Epidermal melanocyte (primary cell): ENCODE data around the gene GZMM.

Experiments
- DNase-seq: peaks from one replicate; pipeline ENCODE4 v3.0.0; 2011; ENCODE audit warnings: low spot score; ENCODE audit not compliant: insufficient read length

GZMM gene

DNA sequence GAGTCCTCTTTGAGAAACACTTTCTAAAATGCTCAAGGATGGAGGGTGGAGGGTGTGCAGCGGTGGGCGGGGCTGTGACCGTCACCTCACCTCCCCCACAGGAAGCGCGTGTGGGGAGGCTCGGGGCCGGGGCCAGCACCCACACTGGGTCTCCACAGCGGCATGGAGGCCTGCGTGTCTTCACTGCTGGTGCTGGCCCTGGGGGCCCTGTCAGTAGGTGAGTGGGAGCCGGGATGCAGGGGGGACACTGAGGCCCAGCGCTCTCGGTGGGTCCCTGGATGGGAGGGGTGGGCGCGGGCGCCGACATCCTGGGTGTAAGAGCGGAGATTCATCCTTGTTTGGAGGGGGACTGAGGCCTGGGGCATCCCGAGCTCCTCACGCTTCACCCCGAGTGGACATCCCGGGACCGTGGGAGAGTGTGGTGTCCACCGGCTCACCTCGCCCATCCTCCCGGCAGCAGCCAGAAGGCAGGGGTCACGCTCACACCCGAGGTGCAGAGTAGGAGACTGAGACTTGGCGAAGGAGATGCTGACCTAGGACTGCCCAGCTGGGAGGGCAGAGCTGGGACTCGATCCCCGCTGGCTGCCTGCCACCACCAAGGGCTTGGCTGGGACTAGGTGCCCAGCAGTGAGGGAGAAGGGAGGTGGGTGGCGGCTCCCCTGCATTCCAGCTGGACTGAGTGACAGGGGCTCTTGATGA is at the start of gene GZMM:
Gene GZMM (plus strand): TSS at position 144 of the 699 bp plus-strand sequence. CDS start 19 bp downstream, at position 163.
- no peak for DNase-seq

DNA sequence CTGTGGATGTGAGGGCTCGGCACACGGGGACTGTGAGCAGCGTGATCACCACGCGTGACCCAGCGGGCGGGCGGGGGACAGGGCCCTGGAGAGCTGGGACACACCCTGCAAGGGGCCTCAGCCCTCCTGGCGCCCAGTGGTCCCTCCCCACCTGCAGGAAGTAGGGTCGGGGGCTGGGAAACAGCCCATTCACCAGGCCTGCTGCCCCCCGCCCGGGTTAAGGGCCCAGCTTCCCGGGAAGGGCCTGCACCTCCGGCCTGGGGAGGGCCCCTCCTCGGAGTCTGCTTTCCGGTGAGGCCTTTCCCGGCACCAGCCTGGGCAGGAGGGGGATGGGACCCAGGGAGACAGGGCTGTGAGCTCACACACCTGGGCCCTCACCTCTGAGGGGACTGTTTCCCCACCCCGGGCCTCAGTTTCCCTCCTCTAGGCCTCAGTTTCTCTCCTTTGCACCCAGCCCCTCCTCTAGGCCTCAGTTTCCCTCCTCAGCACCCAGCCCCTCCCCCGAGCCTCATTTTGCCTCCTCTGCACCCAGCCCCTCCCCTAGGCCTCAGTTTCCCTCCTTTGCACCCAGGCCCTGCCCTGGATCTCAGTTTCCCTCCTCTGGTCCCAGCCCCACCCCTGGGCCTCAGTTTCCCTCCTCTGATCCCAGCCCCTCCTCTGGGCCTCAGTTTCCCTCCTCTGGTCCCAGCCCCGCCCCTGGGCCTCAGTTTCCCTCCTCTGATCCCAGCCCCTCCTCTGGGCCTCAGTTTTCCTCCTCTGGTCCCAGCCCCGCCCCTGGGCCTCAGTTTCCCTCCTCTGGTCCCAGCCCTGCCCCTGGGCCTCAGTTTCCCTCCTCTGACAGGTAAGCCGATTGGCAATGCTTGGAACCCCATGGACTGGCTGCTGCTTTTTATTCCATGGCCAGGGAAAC is 49.4 kb upstream of the GZMM start:
- no peak for DNase-seq

DNA sequence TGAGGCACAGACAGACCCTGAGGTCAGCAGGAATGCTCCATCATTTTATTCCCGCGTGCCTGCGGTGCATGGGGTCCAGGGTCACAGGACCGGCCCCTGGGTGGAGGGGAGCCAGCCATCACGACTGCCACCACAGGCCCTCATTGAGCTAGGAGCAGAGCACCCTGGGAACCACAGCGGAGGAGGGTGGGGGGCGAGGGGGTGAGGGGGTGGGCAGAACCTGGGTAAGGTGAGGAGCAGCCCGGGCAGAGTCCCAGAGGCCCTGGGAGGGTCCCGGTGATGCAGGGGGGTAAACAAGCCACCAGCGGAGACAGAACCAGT is 48.8 kb upstream of the GZMM start:
- no peak for DNase-seq

DNA sequence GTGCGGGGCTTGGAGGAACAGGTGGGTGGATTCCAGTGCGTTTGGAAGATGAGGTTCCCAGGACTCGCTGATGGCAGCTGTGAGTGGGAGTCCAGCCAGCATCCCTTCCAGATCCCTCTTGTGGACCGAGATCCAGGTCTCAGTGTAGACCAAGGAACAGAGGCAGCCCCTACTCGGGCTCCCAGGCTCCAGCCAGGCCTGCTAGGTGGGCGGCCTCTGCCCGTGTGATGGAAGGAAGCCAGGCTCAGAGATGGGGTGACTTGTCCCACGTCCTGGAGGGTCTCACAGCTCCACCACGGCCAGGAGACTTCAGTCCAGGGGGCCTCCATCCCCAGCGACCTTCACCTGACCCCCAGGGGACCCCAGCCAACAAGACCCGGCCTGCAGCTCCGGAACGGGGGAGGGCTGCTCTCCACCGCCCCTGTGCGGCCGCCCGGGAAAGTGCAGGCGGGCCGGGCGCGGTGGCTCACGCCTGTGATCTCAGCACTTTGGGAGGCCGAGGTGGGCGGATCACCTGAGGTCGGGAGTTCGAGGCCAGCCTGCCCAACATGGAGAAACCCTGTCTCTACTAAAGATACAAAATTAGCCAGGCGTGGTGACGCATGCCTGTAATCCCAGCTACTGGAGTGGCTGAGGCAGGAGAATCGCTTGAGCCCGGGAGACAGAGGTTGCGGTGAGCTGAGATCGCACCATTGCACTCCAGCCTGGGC is 48.3 kb upstream of the GZMM start:
- no peak for DNase-seq

DNA sequence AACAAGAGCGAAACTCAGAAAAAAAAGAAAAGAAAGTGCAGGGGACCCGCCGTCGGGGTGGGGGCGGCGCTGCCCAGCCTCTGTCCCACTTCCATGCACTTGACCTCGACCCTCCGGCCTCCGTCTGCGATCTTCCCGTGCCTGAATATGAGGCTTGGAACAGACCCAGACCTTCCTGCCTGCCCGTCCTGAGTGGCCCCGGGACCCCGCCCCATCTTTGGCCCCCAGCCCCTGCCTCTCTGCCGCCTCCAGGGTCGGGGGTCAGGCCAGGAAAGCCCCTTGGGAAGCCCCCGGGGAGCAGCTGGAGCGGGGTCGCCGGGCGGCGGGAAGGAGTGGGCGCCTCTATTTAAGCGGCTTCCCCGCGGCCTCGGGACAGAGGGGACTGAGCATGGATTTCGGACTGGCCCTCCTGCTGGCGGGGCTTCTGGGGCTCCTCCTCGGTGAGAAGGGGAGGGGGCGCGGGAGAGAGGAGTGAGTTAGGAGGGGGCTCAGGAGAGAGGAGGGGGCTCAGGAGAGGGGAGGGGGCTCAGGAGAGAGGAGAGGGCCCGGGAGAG is 47.7 kb upstream of the GZMM start, which contains the start of gene MADCAM1:
Gene MADCAM1 (plus strand): TSS at position 375 of the 554 bp plus-strand sequence. CDS start 14 bp downstream, at position 389.
- no peak for DNase-seq

DNA sequence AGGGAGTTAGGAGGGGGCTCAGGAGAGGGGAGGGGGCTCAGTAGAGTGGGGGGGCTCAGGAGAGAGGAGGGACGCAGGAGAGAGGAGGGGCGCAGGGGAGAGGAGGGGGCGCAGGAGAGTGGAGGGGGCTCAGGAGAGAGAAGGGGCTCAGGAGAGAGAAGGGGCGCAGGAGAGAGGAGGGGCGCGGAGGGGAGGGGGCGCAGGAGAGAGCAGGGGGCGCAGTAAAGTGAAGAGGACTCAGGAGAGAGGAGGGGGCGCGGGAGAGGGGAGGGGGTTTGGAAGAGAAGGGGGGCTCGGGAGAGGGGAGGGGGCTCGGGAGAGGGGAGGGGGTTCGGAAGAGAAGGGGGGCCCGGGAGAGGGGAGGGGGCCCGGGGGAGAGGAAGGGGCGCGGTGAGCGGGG is 46.9 kb upstream of the GZMM start:
- DNase-seq: no peak

DNA sequence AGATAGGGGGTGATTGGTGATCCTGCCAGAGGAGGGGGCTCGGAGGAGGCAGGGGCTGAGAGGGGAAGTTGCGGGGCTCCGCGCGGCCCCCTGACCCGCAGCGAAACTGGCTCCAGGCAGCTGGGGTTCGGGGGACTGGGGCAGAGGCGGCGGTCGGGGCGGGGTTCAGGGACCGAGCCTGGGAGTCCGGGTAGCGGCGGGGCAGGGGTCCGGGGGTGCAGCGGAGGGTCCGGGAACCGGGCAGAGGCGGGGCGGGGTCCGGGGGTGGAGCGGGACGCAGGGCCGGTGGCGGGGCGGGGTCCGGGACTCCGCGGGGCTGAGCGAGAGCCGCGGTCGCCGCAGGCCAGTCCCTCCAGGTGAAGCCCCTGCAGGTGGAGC is 46.4 kb upstream of the GZMM start:
- DNase-seq: no peak

DNA sequence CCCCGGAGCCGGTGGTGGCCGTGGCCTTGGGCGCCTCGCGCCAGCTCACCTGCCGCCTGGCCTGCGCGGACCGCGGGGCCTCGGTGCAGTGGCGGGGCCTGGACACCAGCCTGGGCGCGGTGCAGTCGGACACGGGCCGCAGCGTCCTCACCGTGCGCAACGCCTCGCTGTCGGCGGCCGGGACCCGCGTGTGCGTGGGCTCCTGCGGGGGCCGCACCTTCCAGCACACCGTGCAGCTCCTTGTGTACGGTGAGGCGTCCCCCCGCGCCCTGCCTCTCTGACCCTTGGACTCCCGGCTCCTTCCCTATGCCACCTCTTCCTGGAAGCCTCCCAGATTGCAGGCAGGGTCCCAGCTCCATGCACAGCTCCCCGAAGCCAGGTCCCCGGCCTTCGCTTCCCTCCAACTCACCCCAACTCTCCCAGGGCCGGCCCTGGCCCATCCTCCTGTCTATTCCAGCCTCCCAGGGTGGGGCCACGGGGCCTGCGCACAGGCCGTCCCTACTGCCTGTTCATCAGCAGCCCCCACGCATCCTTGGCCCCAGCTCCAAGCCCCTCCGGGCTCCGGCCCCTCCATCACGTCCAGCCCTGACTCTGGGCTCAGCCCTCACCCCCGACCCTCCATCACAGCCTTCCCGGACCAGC is 45.9 kb upstream of the GZMM start:
- no peak for DNase-seq

DNA sequence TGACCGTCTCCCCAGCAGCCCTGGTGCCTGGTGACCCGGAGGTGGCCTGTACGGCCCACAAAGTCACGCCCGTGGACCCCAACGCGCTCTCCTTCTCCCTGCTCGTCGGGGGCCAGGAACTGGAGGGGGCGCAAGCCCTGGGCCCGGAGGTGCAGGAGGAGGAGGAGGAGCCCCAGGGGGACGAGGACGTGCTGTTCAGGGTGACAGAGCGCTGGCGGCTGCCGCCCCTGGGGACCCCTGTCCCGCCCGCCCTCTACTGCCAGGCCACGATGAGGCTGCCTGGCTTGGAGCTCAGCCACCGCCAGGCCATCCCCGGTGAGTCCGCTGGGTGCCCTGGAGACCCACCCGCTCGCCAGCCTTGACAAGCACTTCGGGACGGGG is 45.4 kb upstream of the GZMM start:
- DNase-seq: no peak

DNA sequence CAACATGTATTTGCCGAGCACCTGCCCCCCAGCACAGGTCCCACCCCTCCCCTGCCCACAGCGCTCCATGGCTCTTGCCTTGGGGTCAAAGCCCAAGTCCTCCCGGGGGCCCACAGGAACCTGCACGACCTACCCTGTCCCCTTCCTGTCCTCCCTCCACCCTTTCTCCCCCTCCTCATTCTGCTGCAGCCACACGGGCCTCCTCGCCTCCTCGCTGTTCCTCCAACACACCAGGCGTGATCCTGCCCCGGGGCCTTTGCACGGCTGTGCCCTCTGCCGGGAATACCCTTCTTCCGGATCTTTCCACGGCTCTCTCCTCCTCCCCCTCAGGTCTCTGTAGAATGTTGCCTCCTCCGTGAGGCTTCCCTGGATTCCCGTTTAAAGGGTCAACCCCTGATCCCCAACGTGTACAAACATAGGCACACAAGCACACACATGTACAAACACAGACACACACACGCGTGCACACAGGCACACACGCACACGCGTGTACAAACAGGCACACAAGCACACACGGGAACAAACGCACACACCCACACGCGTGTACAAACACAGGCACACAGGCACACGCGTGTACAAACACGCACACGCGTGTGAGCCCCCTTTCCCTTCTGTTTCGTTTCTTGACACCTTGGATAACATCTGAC is 44.8 kb upstream of the GZMM start:
- no peak for DNase-seq

DNA sequence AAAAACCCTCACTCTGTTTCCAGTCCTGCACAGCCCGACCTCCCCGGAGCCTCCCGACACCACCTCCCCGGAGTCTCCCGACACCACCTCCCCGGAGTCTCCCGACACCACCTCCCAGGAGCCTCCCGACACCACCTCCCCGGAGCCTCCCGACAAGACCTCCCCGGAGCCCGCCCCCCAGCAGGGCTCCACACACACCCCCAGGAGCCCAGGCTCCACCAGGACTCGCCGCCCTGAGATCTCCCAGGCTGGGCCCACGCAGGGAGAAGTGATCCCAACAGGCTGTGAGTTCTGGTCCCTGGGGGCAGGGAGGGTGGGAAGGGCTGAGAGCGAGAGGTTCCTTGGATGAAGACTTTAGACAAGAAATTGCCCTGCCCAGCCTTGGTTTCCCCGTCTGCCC is 42.2 kb upstream of the GZMM start:
- DNase-seq: no peak

DNA sequence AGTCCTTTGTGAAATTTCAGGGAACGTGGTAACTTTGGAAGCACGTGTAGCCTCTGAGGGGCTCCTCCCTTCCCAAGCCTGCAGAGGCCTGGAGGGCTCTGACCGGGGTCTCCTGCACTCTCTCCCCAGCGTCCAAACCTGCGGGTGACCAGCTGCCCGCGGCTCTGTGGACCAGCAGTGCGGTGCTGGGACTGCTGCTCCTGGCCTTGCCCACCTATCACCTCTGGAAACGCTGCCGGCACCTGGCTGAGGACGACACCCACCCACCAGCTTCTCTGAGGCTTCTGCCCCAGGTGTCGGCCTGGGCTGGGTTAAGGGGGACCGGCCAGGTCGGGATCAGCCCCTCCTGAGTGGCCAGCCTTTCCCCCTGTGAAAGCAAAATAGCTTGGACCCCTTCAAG is 39.2 kb upstream of the GZMM start:
- DNase-seq: no peak

DNA sequence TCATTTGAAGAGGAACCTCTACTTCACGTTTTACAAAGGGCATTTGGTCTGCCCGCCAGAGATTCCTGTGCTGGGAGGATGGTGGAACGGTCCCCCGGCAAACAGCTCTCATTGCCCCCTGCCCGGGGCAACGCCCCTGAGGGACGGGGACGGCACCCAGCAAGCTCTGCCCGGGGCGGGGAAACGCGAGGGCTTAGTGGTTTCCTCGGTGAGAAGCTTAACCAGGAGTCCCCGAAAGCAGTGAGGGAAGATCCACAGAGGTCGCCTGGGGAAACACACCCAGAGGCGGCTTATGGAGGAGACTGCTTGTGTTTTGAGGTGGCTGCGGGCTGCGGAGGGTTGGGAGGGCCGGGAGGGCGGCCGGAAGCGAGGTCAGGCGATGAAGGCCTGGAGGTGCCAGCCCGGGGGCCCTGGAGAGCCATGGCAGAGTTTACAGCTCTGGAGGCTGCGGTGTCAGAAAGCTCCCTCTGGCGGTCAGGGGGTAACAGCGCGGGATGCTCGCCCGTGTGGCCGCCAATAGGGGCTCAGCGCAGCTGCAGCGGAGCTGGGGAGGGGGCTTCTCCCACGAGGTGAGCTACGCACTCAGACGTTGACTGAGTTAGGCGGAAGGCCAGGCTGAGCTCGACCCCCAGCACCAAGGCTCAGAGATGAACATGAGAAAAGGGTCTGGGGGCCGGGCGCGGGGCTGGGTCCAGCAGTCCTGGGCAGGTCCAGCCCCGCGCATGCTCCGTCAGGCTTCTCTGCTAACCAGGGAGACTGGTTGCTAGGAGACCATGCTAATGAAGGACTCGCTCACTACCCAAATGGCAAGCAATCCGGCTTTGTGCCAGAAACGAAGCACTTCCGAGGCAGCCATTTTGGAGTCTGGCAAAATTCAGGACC is 37.2 kb upstream of the GZMM start:
- peak; percentile 100 for DNase-seq

DNA sequence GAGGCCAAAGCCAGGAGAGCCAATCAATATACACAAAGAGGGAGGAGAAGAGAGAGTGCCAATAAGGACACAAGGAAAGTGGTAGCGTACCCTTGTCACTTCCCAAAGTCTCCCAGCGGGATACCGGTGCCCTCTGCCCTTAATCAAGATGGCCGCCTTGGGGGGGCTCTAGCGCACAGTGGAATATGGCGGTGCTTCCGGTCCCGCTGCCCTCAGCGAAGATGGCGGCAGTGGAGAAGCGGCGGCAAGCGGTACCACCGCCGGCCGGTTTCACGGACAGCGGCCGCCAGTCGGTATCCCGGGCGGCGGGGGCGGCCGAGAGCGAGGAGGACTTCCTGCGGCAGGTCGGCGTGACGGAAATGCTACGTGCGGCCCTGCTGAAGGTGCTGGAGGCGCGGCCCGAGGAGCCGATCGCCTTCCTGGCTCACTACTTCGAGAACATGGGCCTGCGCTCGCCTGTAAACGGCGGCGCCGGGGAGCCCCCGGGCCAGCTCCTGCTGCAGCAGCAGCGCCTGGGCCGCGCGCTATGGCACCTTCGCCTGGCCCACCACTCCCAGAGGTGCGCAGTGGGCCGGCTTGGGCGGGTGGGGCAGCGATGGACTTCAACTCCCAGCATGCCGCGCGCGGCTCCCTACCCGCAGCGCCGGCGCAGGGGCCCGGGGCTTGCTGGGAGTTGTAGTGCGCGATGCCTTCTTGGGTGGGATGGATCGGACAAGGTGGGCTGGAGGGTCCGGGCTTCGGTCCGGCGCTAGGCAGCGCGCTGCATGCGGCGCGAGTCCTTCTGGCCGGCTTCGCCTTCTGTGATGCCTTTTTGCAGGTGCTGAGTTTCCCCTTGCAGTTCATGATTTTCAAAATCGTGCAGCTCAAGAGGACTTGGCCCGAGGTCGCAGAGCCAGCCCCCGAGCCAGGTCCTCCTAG is 36.3 kb upstream of the GZMM start, which contains the start of gene TPGS1:
Gene TPGS1 (plus strand): TSS at position 212 of the 918 bp plus-strand sequence. CDS start 10 bp downstream, at position 222.
- DNase-seq: peak; percentile 95

DNA sequence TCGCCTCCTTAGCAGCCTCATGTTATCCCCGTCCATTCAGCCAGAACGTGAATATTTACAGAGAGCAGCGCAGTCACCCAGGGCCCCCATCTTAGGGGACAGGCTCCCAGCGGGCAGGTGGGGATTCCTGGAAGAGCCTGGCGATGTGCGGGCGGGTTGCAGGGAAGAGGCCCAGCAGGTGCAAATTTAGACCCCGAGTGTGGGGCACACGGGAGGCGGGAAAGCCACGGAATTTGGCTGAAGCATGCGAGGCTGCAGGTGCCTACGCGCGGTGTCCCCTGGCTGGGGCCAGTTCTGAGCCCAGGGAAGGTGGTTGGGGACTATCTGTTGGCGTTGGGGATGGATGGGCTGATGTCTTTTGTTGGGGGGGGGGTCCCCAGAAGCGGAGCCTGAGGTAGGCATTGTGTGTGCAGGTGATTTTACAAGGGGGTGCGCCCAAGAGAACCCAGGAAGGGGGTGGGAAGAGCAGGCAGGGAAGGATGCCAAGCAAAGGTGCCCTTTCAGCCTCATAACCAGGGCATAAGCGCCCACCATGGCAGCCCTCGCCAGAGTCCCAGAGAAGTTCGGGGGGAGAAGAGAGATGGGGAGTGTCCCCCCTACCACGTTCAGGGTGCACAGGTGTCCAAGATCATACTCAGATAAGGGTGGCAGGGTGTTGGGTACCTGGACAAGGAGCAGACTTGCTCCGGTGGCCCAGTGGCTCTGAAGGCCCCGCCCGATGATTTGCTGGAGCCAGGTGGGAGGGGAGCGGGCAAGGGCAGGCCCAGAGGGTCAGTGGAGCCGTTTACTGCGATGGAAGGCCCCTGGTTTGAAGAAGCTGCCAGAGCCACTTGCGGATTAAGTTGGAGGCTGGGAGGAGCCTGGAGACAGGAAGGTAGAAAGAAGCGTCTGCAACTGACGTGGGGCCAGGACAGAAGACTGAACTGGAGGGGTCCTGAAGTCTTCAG is 35.4 kb upstream of the GZMM start:
- DNase-seq: no peak

DNA sequence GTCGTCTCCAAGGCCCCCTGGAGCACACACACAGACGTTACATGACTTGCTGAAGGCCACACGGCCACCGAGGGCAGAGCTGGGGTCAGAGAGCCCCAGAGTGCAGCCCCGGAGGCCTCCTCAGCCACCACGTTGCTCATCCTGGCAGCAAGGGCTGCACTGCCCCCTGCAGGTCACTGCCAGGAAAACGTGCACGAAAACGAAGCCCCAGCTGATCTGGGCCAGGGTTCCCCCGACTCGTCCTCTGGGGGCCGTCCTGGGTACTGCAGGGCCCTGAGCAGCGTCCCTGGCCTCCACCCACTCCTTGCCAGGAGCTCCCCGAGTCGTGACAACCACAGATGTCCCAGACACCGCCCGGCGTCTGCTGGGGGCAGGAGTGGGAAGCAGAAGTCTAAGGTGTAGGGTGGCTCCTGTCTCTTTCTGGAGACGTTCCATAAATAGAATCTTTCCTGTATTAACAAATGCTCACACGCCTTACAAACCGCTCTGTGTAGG is 33.2 kb upstream of the GZMM start:
- peak; percentile 84 for DNase-seq

DNA sequence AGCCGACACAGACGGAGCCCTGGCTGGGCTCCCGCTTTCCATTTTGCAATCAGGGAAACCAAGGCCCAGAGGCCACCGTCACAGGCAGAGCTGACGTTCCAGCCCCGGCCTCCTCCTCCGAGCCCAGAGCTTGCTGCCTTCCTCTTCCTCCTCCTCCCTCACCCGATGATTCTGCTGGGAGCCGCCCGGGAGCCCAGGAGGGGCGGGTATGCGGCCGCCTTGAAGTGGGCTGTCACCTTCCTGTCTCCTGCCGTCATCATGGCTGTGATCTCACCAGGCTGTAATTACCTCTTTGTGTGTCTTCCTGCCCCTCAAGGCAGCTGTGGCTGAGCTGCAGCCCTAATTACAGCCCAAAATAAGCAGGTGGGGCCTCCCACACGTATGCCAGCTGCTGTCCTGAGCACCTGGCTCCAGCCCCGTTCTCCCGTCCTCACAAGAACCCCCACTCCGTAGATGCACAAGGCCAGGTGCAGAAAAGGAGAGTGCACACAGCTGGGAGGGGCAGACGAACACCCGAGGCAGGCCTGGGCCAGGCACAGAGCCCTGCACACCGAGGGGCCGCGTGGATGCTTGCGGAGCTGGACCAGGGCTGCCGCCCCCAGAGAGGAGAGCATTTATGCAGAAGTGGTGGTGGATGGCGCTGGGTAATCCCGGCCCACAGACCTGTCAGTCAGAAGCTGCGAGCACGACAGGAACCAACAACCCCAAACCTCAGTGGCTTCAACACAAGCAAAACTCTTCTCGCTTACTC is 32.6 kb upstream of the GZMM start:
- DNase-seq: no peak
